ENCODE data around the gene ADGRG2. TPM values are rescaled to one million over a fixed set of nuclear protein-coding genes. Genes with fewer than 3 reads are reported as not detected.
"Not testable (repeated sequence)": the region's sequence is repeated elsewhere in the genome, so short reads cannot be mapped to it uniquely, and the experiment has no call there.

Gene ADGRG2
- total and polyA plus RNA-seq, 2 donors, result 1.5 to 2.4 TPM

DNA sequence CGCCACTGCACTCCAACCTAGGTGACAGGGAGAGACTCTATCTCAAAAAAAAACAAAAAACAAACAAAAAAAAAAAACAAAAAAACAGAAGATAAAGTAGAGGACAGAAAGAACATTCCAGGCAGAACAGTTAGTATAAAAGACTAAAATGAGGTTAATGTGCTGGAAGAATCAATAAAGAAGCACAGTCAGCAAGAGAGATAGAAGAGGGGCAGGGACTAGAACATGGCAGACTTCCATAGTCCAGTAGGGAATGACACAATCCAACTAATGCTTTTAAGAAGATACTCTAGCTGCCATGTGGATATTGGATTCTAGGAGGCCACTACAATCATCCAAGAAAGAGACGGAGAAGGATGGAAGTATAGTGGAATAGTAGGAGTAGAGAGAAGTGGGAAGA, 11.6 kb downstream of the ADGRG2 start:
- Histone ChIP-seq H3K27ac (ENCODE audit: low read depth) (no peak overlapping the region), H3K4me3 (ENCODE audit: low read depth, low read length) (no peak overlapping the region), H3K36me3 (ENCODE audit: insufficient read depth) (no peaks in the 10 kb centered on the region), H3K4me1 (ENCODE audit: insufficient read depth) (no peaks in the 10 kb centered on the region)
- DNase-seq (ENCODE audit: extremely low spot score), result no peak
- 99% methylated on average over 2 of the region's 2 CpGs for WGBS

DNA sequence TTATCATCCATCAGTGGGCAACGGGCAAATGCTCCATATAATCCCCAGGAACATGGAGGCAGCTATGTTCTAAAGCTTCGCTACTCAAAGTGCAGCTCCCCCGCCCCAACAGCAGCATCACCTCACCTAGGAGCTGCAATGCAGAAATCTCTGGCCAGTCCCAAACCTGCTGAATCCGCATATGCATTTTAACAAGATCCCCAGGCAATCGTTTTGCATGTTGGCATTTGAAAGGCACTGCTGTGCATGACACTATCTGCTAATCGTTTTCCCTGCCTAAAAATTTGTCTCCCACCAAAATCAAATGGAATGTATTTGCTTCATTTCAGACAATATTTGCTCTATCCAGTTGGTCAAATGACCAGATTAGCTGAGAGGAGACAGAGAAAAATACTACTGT, 15.2 kb downstream of the ADGRG2 start:
- Histone ChIP-seq H3K36me3 (ENCODE audit: insufficient read depth) (no peaks in the 10 kb centered on the region), H3K4me3 (ENCODE audit: low read depth, low read length) (no peak overlapping the region), H3K27ac (ENCODE audit: low read depth) (no peak overlapping the region), H3K4me1 (ENCODE audit: insufficient read depth) (no peaks in the 10 kb centered on the region)
- no peak for DNase-seq (ENCODE audit: extremely low spot score)
- 21% methylated on average over 6 of the region's 6 CpGs for WGBS

DNA sequence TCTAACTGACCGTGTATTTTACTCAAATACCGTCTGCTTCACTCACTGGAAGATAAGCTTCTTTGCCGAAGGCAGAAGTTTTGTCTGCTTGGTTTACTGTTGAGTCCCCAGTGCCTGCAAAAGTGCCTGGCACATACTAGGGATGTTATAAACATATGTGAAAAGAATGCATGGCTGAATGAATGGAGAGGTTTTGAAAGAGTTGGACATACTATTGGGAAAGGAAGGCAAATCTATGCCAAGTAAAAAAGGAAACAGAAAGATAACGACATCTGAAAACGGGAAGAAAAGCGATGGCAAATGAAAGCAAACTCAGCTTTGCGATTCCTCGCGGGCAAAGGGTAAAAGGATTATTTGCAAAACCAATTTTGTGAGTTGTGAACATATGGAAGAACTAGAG, 21.7 kb downstream of the ADGRG2 start:
- Histone ChIP-seq H3K36me3 (ENCODE audit: insufficient read depth) (no peaks in the 10 kb centered on the region), H3K4me1 (ENCODE audit: insufficient read depth) (no peaks in the 10 kb centered on the region), H3K4me3 (ENCODE audit: low read depth, low read length) (no peak overlapping the region), H3K27ac (ENCODE audit: low read depth) (no peak overlapping the region)
- DNase-seq (ENCODE audit: extremely low spot score), result no peak
- 78% methylated on average over 9 of the region's 9 CpGs for WGBS

DNA sequence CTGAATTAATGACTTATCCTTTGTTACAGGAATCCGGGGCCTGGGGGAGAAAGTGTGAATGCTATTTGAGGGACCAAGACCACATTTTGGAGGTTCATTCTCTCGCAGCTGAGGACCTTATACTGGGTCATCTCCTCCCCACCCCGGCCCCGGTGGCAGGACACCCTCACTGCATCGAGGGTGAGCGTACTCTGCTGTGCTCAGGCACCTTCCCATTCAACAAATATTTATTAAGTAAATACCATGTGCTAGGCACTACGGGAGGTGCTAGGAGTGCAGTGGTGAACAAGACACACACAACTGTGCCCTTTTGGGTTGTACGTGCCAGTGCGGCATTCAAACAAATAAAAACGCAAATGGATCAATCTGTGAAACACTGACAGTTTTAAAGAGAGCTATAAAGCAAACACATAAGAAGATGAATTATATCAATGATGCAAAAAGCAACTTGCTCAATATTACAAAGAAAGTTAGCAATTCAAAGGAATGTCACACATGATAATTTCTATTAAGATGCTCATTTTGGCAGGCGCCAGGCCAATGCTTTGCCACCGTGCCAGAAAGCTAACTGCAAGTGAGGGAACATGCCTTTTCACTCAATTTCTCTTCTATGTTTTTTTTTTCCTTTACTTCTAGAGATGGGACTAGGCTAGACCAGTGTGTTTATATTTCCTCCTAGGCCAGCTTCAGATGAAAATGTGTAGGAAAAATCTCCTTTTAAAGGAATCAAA, 24.6 kb downstream of the ADGRG2 start:
- Histone ChIP-seq H3K4me1 (ENCODE audit: insufficient read depth) (no peaks in the 10 kb centered on the region), H3K36me3 (ENCODE audit: insufficient read depth) (no peaks in the 10 kb centered on the region), H3K27ac (ENCODE audit: low read depth) (no peak overlapping the region), H3K4me3 (ENCODE audit: low read depth, low read length) (no peak overlapping the region)
- WGBS, result 81% methylated on average over 12 of the region's 12 CpGs
- DNase-seq (ENCODE audit: extremely low spot score), result no peak

DNA sequence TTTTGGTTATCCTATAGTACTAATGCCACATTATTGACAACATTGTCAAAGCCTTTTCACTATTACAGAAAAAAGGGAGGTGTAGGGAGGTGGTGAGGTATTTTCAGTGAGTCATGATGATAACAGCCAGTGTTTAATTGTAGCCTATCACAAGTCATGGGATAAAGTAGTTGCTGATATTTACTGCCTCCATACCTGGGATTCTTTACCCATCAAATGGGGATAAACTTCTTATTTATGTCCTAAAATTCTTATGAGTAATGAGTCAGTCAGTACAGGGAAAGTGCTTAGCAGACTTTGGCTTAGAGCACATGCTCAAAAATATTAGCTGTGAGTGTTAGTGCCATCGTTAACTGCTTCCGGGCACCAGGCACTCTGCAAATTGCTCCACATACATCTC, 25.7 kb downstream of the ADGRG2 start:
- no peaks in the 10 kb centered on the region for H3K4me1 ChIP-seq (ENCODE audit: insufficient read depth)
- DNase-seq (ENCODE audit: extremely low spot score), result no peak
- WGBS, result 66% methylated on average over 2 of the region's 2 CpGs
- no peak overlapping the region for H3K27ac ChIP-seq (ENCODE audit: low read depth)
- no peak overlapping the region for H3K4me3 ChIP-seq (ENCODE audit: low read depth, low read length)
- H3K36me3 ChIP-seq (ENCODE audit: insufficient read depth), result no peaks in the 10 kb centered on the region

DNA sequence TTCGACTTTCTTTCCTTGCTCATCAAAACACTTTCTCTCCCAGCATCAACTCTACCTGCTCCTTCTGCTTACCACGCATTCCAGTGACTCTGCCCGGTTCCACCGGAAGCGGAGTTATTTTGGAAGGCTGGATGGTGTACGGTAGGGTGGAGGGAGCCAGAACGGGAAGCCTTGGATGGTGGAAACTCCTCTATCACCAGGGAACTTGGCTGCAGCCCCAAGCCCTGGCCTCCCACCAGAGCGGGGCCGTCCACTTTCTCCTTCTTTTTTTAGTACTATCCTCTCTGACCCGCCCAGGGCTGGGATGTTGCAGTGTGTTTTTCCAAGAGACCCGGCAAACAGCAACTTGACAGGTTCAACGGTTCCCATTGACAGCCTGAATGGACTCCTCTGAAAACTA, 27.6 kb downstream of the ADGRG2 start:
- Histone ChIP-seq H3K4me3 (ENCODE audit: low read depth, low read length) (no peak overlapping the region), H3K4me1 (ENCODE audit: insufficient read depth) (no peaks in the 10 kb centered on the region), H3K27ac (ENCODE audit: low read depth) (no peak overlapping the region), H3K36me3 (ENCODE audit: insufficient read depth) (no peaks in the 10 kb centered on the region)
- DNase-seq (ENCODE audit: extremely low spot score), result no peak
- 64% methylated on average over 12 of the region's 12 CpGs for WGBS

DNA sequence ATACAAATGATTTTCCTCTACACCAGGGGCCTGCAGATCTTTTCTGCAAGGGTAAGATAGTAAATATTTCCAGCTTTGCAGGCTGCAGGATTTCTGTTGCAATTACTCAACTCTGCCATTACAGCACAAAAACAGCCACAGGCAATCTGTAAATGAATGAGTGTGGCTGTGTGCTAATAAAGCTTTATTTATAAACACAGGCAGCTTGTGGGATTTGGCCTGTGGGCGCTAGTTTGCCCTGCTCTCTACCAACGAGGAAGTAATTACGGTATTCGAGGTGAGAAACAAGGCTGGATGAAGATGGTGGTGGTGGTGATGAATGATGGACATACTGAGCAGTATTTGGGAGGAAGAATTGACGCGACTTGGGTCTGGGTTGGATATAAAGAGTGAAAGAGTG, 30.7 kb downstream of the ADGRG2 start:
- no peak for DNase-seq (ENCODE audit: extremely low spot score)

DNA sequence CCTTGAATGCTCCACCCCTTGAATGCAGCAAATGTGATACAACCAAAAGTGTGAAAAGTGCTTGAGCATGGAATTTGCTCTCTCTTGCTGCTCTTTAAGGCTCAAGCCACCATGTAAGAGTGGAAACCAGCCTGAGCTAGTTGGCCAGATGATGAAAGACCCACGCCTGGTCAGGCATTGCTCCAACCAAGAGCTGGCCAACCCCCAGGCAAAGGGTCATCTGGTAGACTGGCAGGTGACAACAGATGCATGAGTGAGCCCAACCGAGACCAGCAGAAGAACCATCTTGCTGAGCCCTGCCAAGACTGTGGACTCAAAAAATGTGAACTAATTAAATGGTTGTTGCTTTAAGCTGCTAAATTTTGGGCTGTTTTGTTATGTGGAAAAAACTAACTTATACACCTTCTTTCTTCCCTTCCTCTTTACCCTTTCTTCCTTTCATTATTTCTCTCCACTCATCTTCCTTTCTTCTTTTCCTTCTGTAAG, 32.7 kb downstream of the ADGRG2 start:
- DNase-seq (ENCODE audit: extremely low spot score), result no peak
- Histone ChIP-seq H3K27ac (ENCODE audit: low read depth) (no peak overlapping the region), H3K36me3 (ENCODE audit: insufficient read depth) (no peaks in the 10 kb centered on the region), H3K4me3 (ENCODE audit: low read depth, low read length) (no peak overlapping the region), H3K4me1 (ENCODE audit: insufficient read depth) (no peaks in the 10 kb centered on the region)
- WGBS, result 85% methylated on average over 2 of the region's 2 CpGs

More for the DNA sequence above, 30.7 kb downstream of the ADGRG2 start:
- Histone ChIP-seq H3K27ac (ENCODE audit: low read depth) (no peak overlapping the region), H3K36me3 (ENCODE audit: insufficient read depth) (no peaks in the 10 kb centered on the region), H3K4me1 (ENCODE audit: insufficient read depth) (no peaks in the 10 kb centered on the region), H3K4me3 (ENCODE audit: low read depth, low read length) (no peak overlapping the region)
- 82% methylated on average over 6 of the region's 6 CpGs for WGBS

DNA sequence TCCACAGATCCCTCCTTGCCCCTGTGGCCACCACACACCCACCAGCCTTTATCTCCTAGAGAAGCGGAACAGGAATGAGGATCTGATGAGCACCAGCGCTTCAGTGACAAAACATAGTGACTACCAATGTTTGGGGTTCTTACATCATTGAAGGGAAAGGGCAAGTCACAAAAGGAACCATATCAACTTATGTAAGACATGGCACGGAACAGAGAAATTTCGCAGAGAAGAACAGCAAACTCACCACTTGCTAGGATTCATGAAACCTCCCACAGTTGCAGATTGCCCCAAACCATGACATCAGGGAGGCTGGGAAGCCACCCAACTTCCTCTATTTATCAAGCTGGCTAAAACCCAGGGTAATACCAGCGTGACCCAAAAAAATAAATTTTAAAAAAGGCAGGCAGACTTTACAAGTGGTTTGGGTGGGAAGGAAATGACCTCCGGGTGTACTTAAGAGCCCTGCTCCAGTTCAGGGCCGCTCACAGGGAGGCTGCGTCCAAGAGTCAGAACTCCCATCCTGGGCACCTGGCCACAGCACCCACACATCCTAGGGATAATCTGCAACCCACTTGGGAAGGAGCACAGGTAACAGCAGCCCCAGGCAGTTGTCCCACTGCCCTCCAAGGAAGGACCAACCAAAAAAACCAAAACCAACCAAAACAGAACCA, 36.0 kb downstream of the ADGRG2 start:
- no peaks in the 10 kb centered on the region for H3K4me1 ChIP-seq (ENCODE audit: insufficient read depth)
- H3K36me3 ChIP-seq (ENCODE audit: insufficient read depth), result no peaks in the 10 kb centered on the region
- no peak overlapping the region for H3K27ac ChIP-seq (ENCODE audit: low read depth)
- H3K4me3 ChIP-seq (ENCODE audit: low read depth, low read length), result no peak overlapping the region
- WGBS, result 84% methylated on average over 8 of the region's 8 CpGs
- no peak for DNase-seq (ENCODE audit: extremely low spot score)

DNA sequence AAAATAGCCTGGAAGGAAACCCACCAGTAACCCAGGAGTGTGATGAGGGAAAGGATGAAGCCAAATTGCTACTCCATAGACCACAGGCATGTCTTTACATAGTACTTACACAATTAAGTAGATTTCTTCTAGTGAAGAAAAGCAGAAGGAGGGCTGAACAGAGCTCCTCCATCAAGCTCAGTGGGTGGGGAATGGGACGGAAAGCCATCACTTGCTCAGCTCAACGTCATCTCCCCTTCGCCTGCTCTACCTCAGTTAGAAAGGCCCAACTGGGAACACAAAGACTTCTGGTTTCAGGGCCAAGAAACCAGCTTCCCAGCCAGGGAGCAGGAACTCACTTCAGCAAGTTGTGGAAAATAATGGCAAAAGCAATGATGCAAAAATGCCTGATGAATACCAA, 36.6 kb downstream of the ADGRG2 start:
- no peak for DNase-seq (ENCODE audit: extremely low spot score)
- Histone ChIP-seq H3K4me3 (ENCODE audit: low read depth, low read length) (no peak overlapping the region), H3K27ac (ENCODE audit: low read depth) (no peak overlapping the region), H3K4me1 (ENCODE audit: insufficient read depth) (no peaks in the 10 kb centered on the region), H3K36me3 (ENCODE audit: insufficient read depth) (no peaks in the 10 kb centered on the region)
- WGBS, result 90% methylated on average over 3 of the region's 3 CpGs

DNA sequence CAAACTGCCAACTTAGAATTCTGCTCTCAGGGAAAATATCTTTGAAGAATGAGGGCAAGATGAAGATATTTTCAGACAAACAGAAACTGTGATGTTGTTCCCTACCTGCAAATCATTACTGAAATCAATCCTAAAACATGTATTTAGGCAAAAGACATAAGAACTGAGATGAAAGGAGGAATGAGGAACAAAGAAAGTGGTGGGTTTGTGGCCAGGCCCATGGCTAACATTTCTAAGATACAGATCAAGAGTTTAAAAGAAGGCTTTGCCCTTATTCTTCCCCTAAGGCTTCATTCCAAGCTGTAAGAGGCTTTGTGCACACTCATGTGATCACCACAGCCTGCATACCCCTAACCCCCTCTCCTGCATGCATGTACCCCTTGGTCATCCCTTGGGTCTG, 46.5 kb downstream of the ADGRG2 start:
- Histone ChIP-seq H3K4me1 (ENCODE audit: insufficient read depth) (no peaks in the 10 kb centered on the region), H3K36me3 (ENCODE audit: insufficient read depth) (no peaks in the 10 kb centered on the region), H3K4me3 (ENCODE audit: low read depth, low read length) (no peak overlapping the region), H3K27ac (ENCODE audit: low read depth) (no peak overlapping the region)
- DNase-seq (ENCODE audit: extremely low spot score), result no peak

DNA sequence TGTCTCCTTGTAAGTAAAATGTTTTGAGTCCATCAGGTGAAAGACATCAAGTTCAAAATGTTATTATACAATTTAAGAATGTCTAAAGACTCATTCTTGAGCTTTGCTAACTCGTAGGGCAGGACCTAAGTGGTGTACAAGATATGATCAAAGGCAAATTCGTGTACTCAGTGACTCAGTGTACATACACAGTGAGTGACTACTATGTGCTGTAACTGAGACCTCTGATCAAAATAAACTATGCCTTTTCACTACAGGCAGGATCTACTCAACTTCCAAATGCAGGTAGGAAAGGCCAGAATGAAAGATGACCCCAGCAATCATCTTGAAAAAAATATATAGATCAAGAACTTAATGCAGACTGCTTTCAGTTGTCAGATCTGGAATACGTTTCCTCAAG, 49.9 kb downstream of the ADGRG2 start:
- DNase-seq (ENCODE audit: extremely low spot score), result no peak
- H3K27ac ChIP-seq (ENCODE audit: low read depth), result no peak overlapping the region
- no peaks in the 10 kb centered on the region for H3K36me3 ChIP-seq (ENCODE audit: insufficient read depth)
- no peak overlapping the region for H3K4me3 ChIP-seq (ENCODE audit: low read depth, low read length)
- H3K4me1 ChIP-seq (ENCODE audit: insufficient read depth), result no peaks in the 10 kb centered on the region
- WGBS, result 68% methylated on average over 3 of the region's 3 CpGs

DNA sequence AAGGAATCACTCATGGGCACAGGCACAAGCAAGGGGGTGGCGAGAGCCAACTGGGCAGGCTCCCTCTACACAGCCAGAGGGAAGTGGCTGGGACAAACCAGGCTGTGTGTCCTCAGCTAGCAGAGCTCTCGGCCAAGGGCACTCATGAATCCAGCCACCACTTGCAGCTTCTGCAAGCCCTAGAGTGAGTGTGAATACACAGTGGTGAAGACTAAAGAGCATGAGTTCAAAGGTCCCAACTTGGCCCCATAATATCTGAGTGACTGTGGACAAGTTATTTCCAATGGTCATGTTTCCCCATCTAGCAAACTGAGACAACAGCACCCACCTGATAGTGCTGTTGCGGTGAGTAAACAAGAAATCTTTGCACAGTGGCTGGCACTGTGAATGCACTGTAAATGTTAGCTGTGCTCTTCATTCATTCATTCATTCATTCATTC, 51.7 kb downstream of the ADGRG2 start:
- Histone ChIP-seq H3K27ac (ENCODE audit: low read depth) (no peak overlapping the region), H3K4me3 (ENCODE audit: low read depth, low read length) (no peak overlapping the region), H3K36me3 (ENCODE audit: insufficient read depth) (no peaks in the 10 kb centered on the region), H3K4me1 (ENCODE audit: insufficient read depth) (no peaks in the 10 kb centered on the region)
- no peak for DNase-seq (ENCODE audit: extremely low spot score)
- WGBS, result 82% methylated on average over 3 of the region's 3 CpGs

DNA sequence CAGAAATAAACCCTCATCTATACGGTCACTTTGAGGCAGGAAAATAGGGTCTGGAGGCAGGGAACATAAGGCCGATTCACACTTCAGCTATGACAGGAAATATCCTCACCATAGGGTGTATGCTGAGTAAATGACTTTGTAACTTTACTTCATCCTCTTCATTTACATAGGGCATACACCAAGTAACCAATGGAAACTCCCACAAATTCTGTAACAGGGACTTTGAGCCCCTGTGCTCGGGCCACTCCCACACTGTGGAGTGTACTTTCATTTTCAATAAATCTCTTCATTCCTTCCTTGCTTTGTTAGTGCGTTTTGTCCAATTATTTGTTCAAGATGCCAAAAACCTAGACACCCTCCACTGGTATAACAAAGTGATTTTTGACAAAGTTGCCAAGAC, 55.3 kb downstream of the ADGRG2 start:
- H3K27ac ChIP-seq (ENCODE audit: low read depth); DNase-seq (ENCODE audit: extremely low spot score); H3K36me3 ChIP-seq (ENCODE audit: insufficient read depth); H3K4me3 ChIP-seq (ENCODE audit: low read depth, low read length); H3K4me1 ChIP-seq (ENCODE audit: insufficient read depth): not testable (repeated sequence)
- WGBS, result 89% methylated on average over 4 of the region's 4 CpGs
